ENCODE measurements around the gene NHERF1. TPM values are rescaled to one million over a fixed set of nuclear protein-coding genes. Genes with fewer than 3 reads are reported as not detected.

The NHERF1 gene
- total RNA-seq, 4 donors from 2014 or later, result 21.1 to 53.8 (median 42.0) TPM

- no peak for DNase-seq (ENCODE audit: low spot score in 2 of 2)
- 93% methylated on average over 9 of the region's 18 CpGs for WGBS
- no peak for TF ChIP-seq POLR2A (IDR thresholded peaks at IDR 0.05)
- no peak for TF ChIP-seq EP300 (IDR thresholded peaks at IDR 0.05)
- no peak for TF ChIP-seq POLR2AphosphoS5 (IDR thresholded peaks at IDR 0.05)
- TF ChIP-seq CTCF (IDR thresholded peaks at IDR 0.05), result no peak
- peaks cover 6% of the 10 kb centered on the region for H3K4me1 ChIP-seq
- H3K27me3 ChIP-seq, result no peaks in the 10 kb centered on the region
- no peak overlapping the region for H3K4me3 ChIP-seq
- no peaks in the 10 kb centered on the region for H3K9me3 ChIP-seq
- H3K27ac ChIP-seq, result no peak overlapping the region
- H3K36me3 ChIP-seq, result peaks cover 80% of the 10 kb centered on the region
Measured at GRCh38 chr17:74795327-74796020, 47.0 kb downstream of the NHERF1 start.

- TF ChIP-seq EP300 (IDR thresholded peaks at IDR 0.05) (no peak), CTCF (IDR thresholded peaks at IDR 0.05) (no peak), POLR2A (IDR thresholded peaks at IDR 0.05) (no peak), POLR2AphosphoS5 (IDR thresholded peaks at IDR 0.05) (no peak)
- no peak for DNase-seq (ENCODE audit: low spot score in 2 of 2)
- Histone ChIP-seq H3K36me3 (peaks cover 84% of the 10 kb centered on the region), H3K27me3 (no peaks in the 10 kb centered on the region), H3K27ac (no peak overlapping the region), H3K4me3 (no peak overlapping the region), H3K4me1 (peaks cover 2% of the 10 kb centered on the region), H3K9me3 (no peaks in the 10 kb centered on the region)
- 87% methylated on average over 4 of the region's 4 CpGs for WGBS
Measured at GRCh38 chr17:74796211-74796610, 47.8 kb downstream of the NHERF1 start.

- H3K36me3 ChIP-seq, result peaks cover 89% of the 10 kb centered on the region
- TF ChIP-seq EP300 (IDR thresholded peaks at IDR 0.05) (no peak), CTCF (IDR thresholded peaks at IDR 0.05) (no peak), POLR2A (IDR thresholded peaks at IDR 0.05) (no peak), POLR2AphosphoS5 (IDR thresholded peaks at IDR 0.05) (no peak)
- H3K27me3 ChIP-seq, result no peaks in the 10 kb centered on the region
- 81% methylated on average over 6 of the region's 6 CpGs for WGBS
- no peak for DNase-seq (ENCODE audit: low spot score in 2 of 2)
- no peak overlapping the region for H3K4me3 ChIP-seq
- H3K4me1 ChIP-seq, result no peaks in the 10 kb centered on the region
- H3K9me3 ChIP-seq, result no peaks in the 10 kb centered on the region
- no peak overlapping the region for H3K27ac ChIP-seq
Measured at GRCh38 chr17:74796866-74797265, 48.4 kb downstream of the NHERF1 start.

- H3K36me3 ChIP-seq, result peaks cover 91% of the 10 kb centered on the region
- no peaks in the 10 kb centered on the region for H3K27me3 ChIP-seq
- DNase-seq (ENCODE audit: low spot score in 2 of 2), result no peak
- H3K9me3 ChIP-seq, result no peaks in the 10 kb centered on the region
- TF ChIP-seq CTCF (IDR thresholded peaks at IDR 0.05) (no peak), POLR2A (IDR thresholded peaks at IDR 0.05) (no peak), POLR2AphosphoS5 (IDR thresholded peaks at IDR 0.05) (no peak), EP300 (IDR thresholded peaks at IDR 0.05) (no peak)
- WGBS, result 95% methylated on average over 4 of the region's 4 CpGs
- no peaks in the 10 kb centered on the region for H3K4me1 ChIP-seq
- no peak overlapping the region for H3K4me3 ChIP-seq
- H3K27ac ChIP-seq, result no peak overlapping the region
Measured at GRCh38 chr17:74797824-74798223, 49.4 kb downstream of the NHERF1 start.

- Histone ChIP-seq H3K4me3 (no peak overlapping the region), H3K4me1 (no peaks in the 10 kb centered on the region), H3K27me3 (no peaks in the 10 kb centered on the region), H3K27ac (no peak overlapping the region), H3K9me3 (no peaks in the 10 kb centered on the region), H3K36me3 (peaks cover 86% of the 10 kb centered on the region)
- WGBS, result 88% methylated on average over 8 of the region's 8 CpGs
- DNase-seq (ENCODE audit: low spot score in 2 of 2), result no peak
- TF ChIP-seq POLR2A (IDR thresholded peaks at IDR 0.05), result no peak
- no peak for TF ChIP-seq POLR2AphosphoS5 (IDR thresholded peaks at IDR 0.05)
Measured at GRCh38 chr17:74798239-74798707, 49.8 kb downstream of the NHERF1 start.

All from suprapubic skin (tissue), 4 donors.